HCT116 (cell line): ENCODE measurements around the gene SENP3. TPM values are rescaled to one million over a fixed set of nuclear protein-coding genes. Genes with fewer than 3 reads are reported as not detected.

Source experiments
- ATAC-seq: fragments of 200-7000 bp; cut with Tn5 transposase; 2 replicates; pipeline ENCODE4 v1.9.1; 2020; ENCODE audit warnings: mild to moderate bottlenecking, moderate library complexity
- BruUV-seq: library from RNA; stranded (reverse); fragments of 400-500 nt; replicated peaks from 2 replicates; lab custom pipeline; 2021; lab: Mats Ljungman, UMichigan
- CTCF ChIA-PET: fragments of 300-600 bp; sonication (Branson Sonifier 250); formaldehyde crosslinking; loops from one replicate; lab custom pipeline; 2021; ENCODE audit warnings: antibody characterized with exemption; lab: Charles Lee
- POLR2A ChIA-PET: fragments of 300-600, 350-600 bp; sonication (Branson Sonifier 250); formaldehyde crosslinking; loops from one replicate; lab custom pipeline; 2021; ENCODE audit warnings: antibody characterized with exemption; lab: Charles Lee
- RAD21 ChIA-PET, 2 experiments: fragments of 300-600 bp; sonication (Branson Sonifier 250); formaldehyde crosslinking; loops; one replicate each; lab custom pipeline; 2023; ENCODE audit warnings: low total read pairs in 2 of 2; ENCODE audit not compliant: uncharacterized antibody in 2 of 2, unreplicated experiment in 2 of 2, low non-redundant PET in 1 of 2; lab: Charles Lee
- DNase-seq: peaks from one replicate; pipeline ENCODE4 v3.0.0-alpha.2; 2010; ENCODE audit warnings: low read depth, low spot score
- H2AFZ ChIP-seq: fragments of 200-600 bp; shearing (Covaris generic), sonication (generic); 2 replicates; pipeline ENCODE4 v1.6.1; 2017; ENCODE audit warnings: low read depth, mixed run types, mixed read lengths, antibody characterized with exemption, low read length; ENCODE audit not compliant: poor library complexity, severe bottlenecking
- H3K27ac ChIP-seq: 2 replicates; pipeline ENCODE4 v1.5.1; 2012; ENCODE audit warnings: low read depth, low read length
- H3K27me3 ChIP-seq: fragments of 200-600 bp; sonication (generic); 2 replicates; pipeline ENCODE4 v1.6.1; 2016; ENCODE audit warnings: mixed run types, low read length, mixed read lengths; ENCODE audit not compliant: insufficient read depth
- H3K36me3 ChIP-seq, 2 experiments: fragments of 200-500 bp in 1 of 2; fragments of 200-600 bp in 1 of 2; sonication (Bioruptor generic) in 1 of 2; sonication (generic) in 1 of 2; 2 replicates each; pipeline versions ENCODE4 v1.5.1 to v1.6.1; 2014 to 2016; ENCODE audit warnings: low read length in 2 of 2, inconsistent platforms in 1 of 2, mixed read lengths in 1 of 2, mixed run types in 1 of 2; ENCODE audit not compliant: insufficient read depth in 2 of 2, control insufficient read depth in 1 of 2
- H3K4me1 ChIP-seq, 2 experiments: fragments of 200-600 bp in 1 of 2; sonication (generic) in 1 of 2; 2 replicates each; pipeline versions ENCODE4 v1.5.1 to v1.6.1; 2012 to 2017; ENCODE audit warnings: low read length in 2 of 2, inconsistent platforms in 1 of 2, mild to moderate bottlenecking in 1 of 2, mixed read lengths in 1 of 2, mixed run types in 1 of 2, moderate library complexity in 1 of 2; ENCODE audit not compliant: insufficient read depth in 2 of 2, control insufficient read depth in 1 of 2
- H3K4me2 ChIP-seq: fragments of 200-600 bp; sonication (generic); 2 replicates; pipeline ENCODE4 v1.6.1; 2017; ENCODE audit warnings: mixed run types, low read length, mixed read lengths
- H3K4me3 ChIP-seq, 2 experiments: fragments of 200-600 bp in 1 of 2; sonication (generic) in 1 of 2; replicated peaks in 1 of 2; 2 replicates each; pipeline ENCODE4 v1.5.1; 2011 to 2016; ENCODE audit warnings: low read length in 2 of 2, control low read depth in 1 of 2, low read depth in 1 of 2, mild to moderate bottlenecking in 1 of 2, mixed read lengths in 1 of 2, mixed run types in 1 of 2
- H3K79me2 ChIP-seq: fragments of 200-600 bp; sonication (generic); 2 replicates; pipeline ENCODE4 v1.6.1; 2017; ENCODE audit warnings: mild to moderate bottlenecking, mixed run types, low read length, moderate library complexity, mixed read lengths; ENCODE audit not compliant: insufficient read depth
- H3K9ac ChIP-seq: fragments of 200-600 bp; sonication (generic); 2 replicates; pipeline ENCODE4 v1.6.1; 2016; ENCODE audit warnings: low read length, mixed read lengths
- H3K9me2 ChIP-seq: fragments of 200-600 bp; sonication (generic), shearing (Covaris generic); 2 replicates; pipeline ENCODE4 v1.6.1; 2017; ENCODE audit warnings: mixed run types, mild to moderate bottlenecking, moderate library complexity; ENCODE audit not compliant: insufficient read depth
- H3K9me3 ChIP-seq, 2 experiments: fragments of 200-500 bp in 1 of 2; fragments of 200-600 bp in 1 of 2; sonication (Bioruptor generic) in 1 of 2; sonication (generic) in 1 of 2; 2 replicates each; pipeline ENCODE4 v1.6.1; 2014 to 2017; ENCODE audit warnings: low read length in 2 of 2, mixed read lengths in 2 of 2, inconsistent platforms in 1 of 2, low read depth in 1 of 2, mild to moderate bottlenecking in 1 of 2, mixed run types in 1 of 2, moderate library complexity in 1 of 2; ENCODE audit not compliant: control insufficient read depth in 1 of 2, insufficient read depth in 1 of 2
- H4K20me1 ChIP-seq: fragments of 200-600 bp; sonication (generic), shearing (Covaris generic); 2 replicates; pipeline ENCODE4 v1.6.1; 2017; ENCODE audit warnings: mixed run types, mild to moderate bottlenecking, moderate library complexity; ENCODE audit not compliant: insufficient read depth
- CBX3 ChIP-seq: IDR thresholded peaks from 2 replicates; pipeline ENCODE4 v1.6.1; 2012; ENCODE audit warnings: low read depth
- CEBPB ChIP-seq: IDR thresholded peaks from 2 replicates; pipeline ENCODE4 v1.6.1; 2012; ENCODE audit warnings: low read depth
- EGR1 ChIP-seq: IDR thresholded peaks from 2 replicates; pipeline ENCODE4 v1.6.1; 2012; ENCODE audit warnings: low read depth
- EZH2 ChIP-seq: fragments of 200-600 bp; sonication (generic); IDR thresholded peaks from 2 replicates; pipeline ENCODE4 v1.6.1; 2017; ENCODE audit warnings: antibody characterized with exemption, mixed run types
- EZH2phosphoT487 ChIP-seq: fragments of 200-600 bp; IDR thresholded peaks from 2 replicates; pipeline ENCODE4 v1.6.1; 2018; ENCODE audit warnings: antibody characterized with exemption, borderline replicate concordance
- POLR2A ChIP-seq: IDR thresholded peaks from 2 replicates; pipeline ENCODE4 v1.7.0; 2011; ENCODE audit warnings: borderline replicate concordance; ENCODE audit not compliant: insufficient read depth, insufficient read length; ENCODE audit errors: extremely low read depth
- POLR2AphosphoS5 ChIP-seq: IDR thresholded peaks from 2 replicates; pipeline ENCODE4 v1.6.1; 2011; ENCODE audit warnings: mild to moderate bottlenecking, low read depth, low read length, moderate library complexity
- RAD21 ChIP-seq: IDR thresholded peaks from 2 replicates; pipeline ENCODE4 v1.6.1; 2012; ENCODE audit warnings: low read depth, mild to moderate bottlenecking
- REST ChIP-seq: IDR thresholded peaks from 2 replicates; pipeline ENCODE4 v1.6.1; 2012; ENCODE audit warnings: low read depth
- SIN3A ChIP-seq: IDR thresholded peaks from 2 replicates; pipeline ENCODE4 v1.6.1; 2012; ENCODE audit warnings: low read depth
- TCF7L2 ChIP-seq: IDR thresholded peaks from 2 replicates; pipeline ENCODE4 v1.7.0; 2011; ENCODE audit warnings: borderline replicate concordance, inconsistent platforms; ENCODE audit not compliant: insufficient read depth, insufficient read length; ENCODE audit errors: extremely low read depth
- YY1 ChIP-seq: IDR thresholded peaks from 2 replicates; pipeline ENCODE4 v1.6.1; 2011; ENCODE audit warnings: low read length, low read depth, moderate library complexity, mild to moderate bottlenecking; ENCODE audit not compliant: insufficient replicate concordance; ENCODE audit errors: extremely low read depth
- ZBTB33 ChIP-seq: IDR thresholded peaks from 2 replicates; pipeline ENCODE4 v1.6.1; 2011; ENCODE audit warnings: mild to moderate bottlenecking, low read length, moderate library complexity; ENCODE audit not compliant: insufficient replicate concordance; ENCODE audit errors: extremely low read depth
- ZFX ChIP-seq: fragments of 450-650 bp; IDR thresholded peaks from 2 replicates; pipeline ENCODE4 v1.6.1; 2017
- ZNF274 ChIP-seq: fragments of 200-500 bp; sonication (Bioruptor generic); IDR thresholded peaks from 2 replicates; pipeline ENCODE4 v1.6.1; 2014; ENCODE audit warnings: mild to moderate bottlenecking, low read depth, low read length, inconsistent platforms
- intact Hi-C: fragments of 100-400 bp; cut with micrococcal nuclease; formaldehyde crosslinking; loops from 2 replicates; pipeline ENCODE4 v1.10.0; 2022
- total RNA-seq: library from RNA; stranded (reverse); gene quantifications from one replicate; pipeline ENCODE4 v1.2.1, GENCODE V29; 2021; ENCODE audit not compliant: unreplicated experiment

The SENP3 gene
- total RNA-seq, 1 experiment from 2014 or later = 73.8 TPM

- Histone ChIP-seq H3K36me3 (peaks cover 7 to 17% of the 10 kb centered on the region in 2 experiments), H3K9me3 (no peaks in the 10 kb centered on the region), H3K9me2 (no peaks in the 10 kb centered on the region), H3K27ac (no peak overlapping the region), H3K79me2 (peaks cover 68% of the 10 kb centered on the region), H3K27me3 (no peaks in the 10 kb centered on the region), H4K20me1 (0 out of 2 replicates have a peak, but pooled peaks cover 3% of the 10 kb centered on the region), H3K9ac (no peak overlapping the region), H3K4me1 (peaks cover 12 to 22% of the 10 kb centered on the region in 2 experiments), H2AFZ (no peak overlapping the region), H3K4me2 (no peak overlapping the region), H3K4me3 (no peak overlapping the region)
- POLR2A ChIA-PET = interaction anchor here (0.9 kb wide), 1 partner anchor 29 kb away, joined by 6 read pairs; the partner anchor contains the start of gene MPDU1
- intact Hi-C loops = no loop called here
- CTCF ChIA-PET = no interaction called here
- no TSS peak for BruUV-seq
- DNase-seq (no peak), ATAC-seq (no peak)
- RAD21 ChIA-PET = no interaction called here
- TF ChIP-seq ZFX = no peak
- TF ChIP-seq POLR2AphosphoS5 = no peak
- no peak for TF ChIP-seq ZNF274
- TF ChIP-seq RAD21 = no peak
- no peak for TF ChIP-seq EZH2
- TF ChIP-seq EGR1 = no peak
- TF ChIP-seq CEBPB = no peak
- TF ChIP-seq CBX3 = no peak
- no peak for TF ChIP-seq EZH2phosphoT487
- TF ChIP-seq REST = no peak
- no peak for TF ChIP-seq ZBTB33
- no peak for TF ChIP-seq YY1
- no peak for TF ChIP-seq POLR2A
- no peak for TF ChIP-seq TCF7L2
- TF ChIP-seq SIN3A = no peak
Measured at GRCh38 chr17:7612294-7612640, 50.5 kb downstream of the SENP3 start.
